Small intestine (tissue), 7 donors: ENCODE results near the gene AFF3. TPM values are rescaled to one million over a fixed set of nuclear protein-coding genes. Genes with fewer than 3 reads are reported as not detected.
"Not testable (repeated sequence)": the region's sequence is repeated elsewhere in the genome, so short reads cannot be mapped to it uniquely, and the experiment has no call there.

Experiments
- DNase-seq, 2 donors: peaks; one replicate each; pipeline versions ENCODE4 v3.0.0 to v3.0.0-alpha.2; 2013
- FAIRE-seq: peaks from 2 replicates; lab custom pipeline; 2012; peaks lifted over from hg19 to GRCh38; lab: Jason Lieb, UNC
- H3K27ac ChIP-seq, 3 donors: one replicate each; pipeline ENCODE4 v1.5.1; 2013; ENCODE audit warnings: low read length in 2 of 3, mild to moderate bottlenecking in 2 of 3, control low read depth in 1 of 3, inconsistent platforms in 1 of 3, low read depth in 1 of 3, moderate library complexity in 1 of 3
- H3K27me3 ChIP-seq, 3 donors: one replicate each; pipeline ENCODE4 v1.6.1; 2013; ENCODE audit warnings: low read length in 3 of 3, inconsistent platforms in 1 of 3; ENCODE audit not compliant: control insufficient read depth in 3 of 3, insufficient read depth in 3 of 3
- H3K36me3 ChIP-seq, 3 donors: one replicate each; pipeline ENCODE4 v1.6.1; 2013; ENCODE audit warnings: low read length in 3 of 3, inconsistent platforms in 1 of 3, low read depth in 1 of 3, mild to moderate bottlenecking in 1 of 3, moderate library complexity in 1 of 3; ENCODE audit not compliant: control insufficient read depth in 3 of 3, insufficient read depth in 2 of 3
- H3K4me1 ChIP-seq, 3 donors: one replicate each; pipeline ENCODE4 v1.6.1; 2013; ENCODE audit warnings: low read length in 2 of 3, inconsistent platforms in 1 of 3, low read depth in 1 of 3, mild to moderate bottlenecking in 1 of 3, moderate library complexity in 1 of 3; ENCODE audit not compliant: control insufficient read depth in 3 of 3, insufficient read depth in 2 of 3
- H3K4me3 ChIP-seq, 3 donors: one replicate each; pipeline ENCODE4 v1.5.1; 2013; ENCODE audit warnings: low read length in 3 of 3, control low read depth in 1 of 3, inconsistent platforms in 1 of 3, low read depth in 1 of 3, mild to moderate bottlenecking in 1 of 3, moderate library complexity in 1 of 3
- H3K9me3 ChIP-seq, 2 donors: one replicate each; pipeline ENCODE4 v1.6.1; 2013; ENCODE audit warnings: low read depth in 1 of 2, low read length in 1 of 2; ENCODE audit not compliant: control insufficient read depth in 2 of 2, insufficient read depth in 1 of 2
- WGBS, 3 donors: extraction: QIAGEN DNeasy Blood & Tissue Kit; methylation state at CpG; one replicate each; pipeline ENCODE4 v1.1.7; 2013; 5-methylcytosine and 5-hydroxymethylcytosine counted together
- polyA plus RNA-seq, 4 donors: library from polyadenylated mRNA; stranded (reverse) in 3 of 4; unstranded in 1 of 4; fragments of 200-250 nt in 3 of 4; fragments of 120-200 nt in 1 of 4; gene quantifications; one replicate each; pipeline versions ENCODE4 v1.2.1 to v1.2.3, GENCODE V29; 2013
- donor health status: healthy with polysubstance abuse.
- donor health status: control.
- donor health status: control.
- donor health status: Bipolar disorder and iron deficiency.
- donor health status: healthy.

The AFF3 gene
- polyA plus RNA-seq, 4 donors, result 0.27 to 3.2 (median 0.92) TPM; not detected in 1

GRCh38 chr2:99503662-99504416 lies 638.6 kb downstream of the AFF3 start:
- not testable (repeated sequence) for H3K4me3 ChIP-seq, H3K9me3 ChIP-seq, H3K4me1 ChIP-seq, H3K36me3 ChIP-seq, H3K27me3 ChIP-seq, FAIRE-seq
- DNase-seq, result peak; percentile 22 to 73
- H3K27ac ChIP-seq, result peak overlapping the region in 2 of 3 donors; percentile 41 to 60
- WGBS, 3 donors, result 60 to 82% (median 64%) methylated on average over 8 of the region's 8 CpGs

DNA sequence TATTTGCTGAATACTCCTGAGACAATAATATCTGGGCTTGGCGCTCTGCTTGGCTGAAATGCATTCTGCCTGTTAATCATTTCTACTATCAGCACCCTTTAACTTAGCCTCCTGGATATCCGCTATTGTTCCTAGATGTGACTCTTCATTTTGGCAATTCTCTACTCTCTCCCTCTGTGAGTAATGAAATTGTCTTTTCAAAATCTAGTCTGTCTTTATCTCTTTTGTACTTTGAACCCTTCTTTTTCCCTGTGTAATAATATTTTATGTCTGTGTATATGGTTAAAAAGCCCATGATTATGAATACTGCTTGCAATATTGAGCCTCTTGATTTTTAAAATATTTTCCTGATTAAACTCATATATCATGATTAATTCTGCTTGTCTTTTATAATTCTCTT lies 646.4 kb downstream of the AFF3 start:
- no peak for FAIRE-seq
- no peaks in the 10 kb centered on the region for H3K9me3 ChIP-seq
- no peak overlapping the region for H3K27ac ChIP-seq
- WGBS, 3 donors, result 23 to 70% (median 48%) methylated on average over 2 of the region's 2 CpGs
- H3K27me3 ChIP-seq, result peaks cover 0 to 4% (median 0%) of the 10 kb centered on the region in 3 donors
- H3K36me3 ChIP-seq, result no peaks in the 10 kb centered on the region
- DNase-seq, result peak in 1 of 2 donors; percentile 17
- no peak overlapping the region for H3K4me3 ChIP-seq
- peaks cover 0 to under 1% (median 0%) of the 10 kb centered on the region in 3 donors for H3K4me1 ChIP-seq

Other genes with a start within 250 kb of the AFF3 start
- gene LONRF2, start 179.9 kb upstream of the AFF3 start, polyA plus RNA-seq, result 1 to 10 TPM in 1 of 4 donors, under 1 TPM in 2, not detected in 1; under 0.01 to 1.5 (median 0.43) TPM